HEK293T (cell line): ENCODE data around the gene P3H3.
A peak's percentile ranks its signal among the peaks of the same experiment; 100 is the strongest.

Source experiments
- CTCF ChIA-PET: fragments of 350-600 bp; formaldehyde crosslinking; extraction: SDS; loops from one replicate; lab custom pipeline; 2021; ENCODE audit warnings: antibody characterized with exemption, inconsistent platforms; lab: Yijun Ruan, JAX
- POLR2A ChIA-PET: fragments of 350-600 bp; formaldehyde crosslinking; extraction: SDS; loops from one replicate; lab custom pipeline; 2020; ENCODE audit warnings: antibody characterized with exemption, inconsistent platforms; lab: Yijun Ruan, JAX
- DNase-seq: peaks from one replicate; pipeline ENCODE4 v3.0.0; 2012; ENCODE audit warnings: mixed read lengths; ENCODE audit errors: extremely low spot score
- ARNT ChIP-seq: fragments of 450-650 bp; IDR thresholded peaks from 2 replicates; pipeline ENCODE4 v1.6.1; 2017; ENCODE audit warnings: mild to moderate bottlenecking
- BHLHE40 ChIP-seq: fragments of 450-650 bp; IDR thresholded peaks from 2 replicates; pipeline ENCODE4 v1.6.1; 2016; ENCODE audit warnings: mild to moderate bottlenecking, moderate library complexity, borderline replicate concordance
- CTBP1 ChIP-seq: fragments of 450-650 bp; IDR thresholded peaks from 2 replicates; pipeline ENCODE4 v1.6.1; 2016; ENCODE audit warnings: borderline replicate concordance
- ELF4 ChIP-seq: fragments of 450-650 bp; IDR thresholded peaks from 2 replicates; pipeline ENCODE4 v1.6.1; 2017; ENCODE audit warnings: antibody characterized with exemption
- FOXA1 ChIP-seq: fragments of 450-650 bp; IDR thresholded peaks from 2 replicates; pipeline ENCODE4 v1.6.1; 2016; ENCODE audit warnings: mild to moderate bottlenecking
- FOXK2 ChIP-seq: fragments of 450-650 bp; IDR thresholded peaks from 2 replicates; pipeline ENCODE4 v1.6.1; 2016; ENCODE audit warnings: mild to moderate bottlenecking
- FOXM1 ChIP-seq: fragments of 450-650 bp; IDR thresholded peaks from 2 replicates; pipeline ENCODE4 v1.6.1; 2017; ENCODE audit warnings: mild to moderate bottlenecking, borderline replicate concordance
- HDGF ChIP-seq: fragments of 450-650 bp; IDR thresholded peaks from 2 replicates; pipeline ENCODE4 v1.6.1; 2017; ENCODE audit warnings: antibody characterized with exemption, borderline replicate concordance
- L3MBTL2 ChIP-seq: fragments of 450-650 bp; conservative IDR thresholded peaks from 2 replicates; pipeline ENCODE4 v1.6.1; 2016; ENCODE audit warnings: mild to moderate bottlenecking
- LEF1 ChIP-seq: fragments of 450-650 bp; IDR thresholded peaks from 2 replicates; pipeline ENCODE4 v1.6.1; 2017; ENCODE audit warnings: mild to moderate bottlenecking, borderline replicate concordance
- NFRKB ChIP-seq: fragments of 450-650 bp; IDR thresholded peaks from 2 replicates; pipeline ENCODE4 v1.6.1; 2016; ENCODE audit warnings: mild to moderate bottlenecking, moderate library complexity
- PKNOX1 ChIP-seq: fragments of 450-650 bp; IDR thresholded peaks from 2 replicates; pipeline ENCODE4 v1.6.1; 2016
- SP1 ChIP-seq: fragments of 450-650 bp; IDR thresholded peaks from 2 replicates; pipeline ENCODE4 v1.6.1; 2017
- SUZ12 ChIP-seq: fragments of 450-650 bp; IDR thresholded peaks from 2 replicates; pipeline ENCODE4 v1.6.1; 2016; ENCODE audit warnings: mild to moderate bottlenecking
- TARDBP ChIP-seq: fragments of 450-650 bp; IDR thresholded peaks from 2 replicates; pipeline ENCODE4 v1.6.1; 2016
- ZNF384 ChIP-seq: fragments of 450-650 bp; IDR thresholded peaks from 2 replicates; pipeline ENCODE4 v1.6.1; 2016

The P3H3 gene

DNA sequence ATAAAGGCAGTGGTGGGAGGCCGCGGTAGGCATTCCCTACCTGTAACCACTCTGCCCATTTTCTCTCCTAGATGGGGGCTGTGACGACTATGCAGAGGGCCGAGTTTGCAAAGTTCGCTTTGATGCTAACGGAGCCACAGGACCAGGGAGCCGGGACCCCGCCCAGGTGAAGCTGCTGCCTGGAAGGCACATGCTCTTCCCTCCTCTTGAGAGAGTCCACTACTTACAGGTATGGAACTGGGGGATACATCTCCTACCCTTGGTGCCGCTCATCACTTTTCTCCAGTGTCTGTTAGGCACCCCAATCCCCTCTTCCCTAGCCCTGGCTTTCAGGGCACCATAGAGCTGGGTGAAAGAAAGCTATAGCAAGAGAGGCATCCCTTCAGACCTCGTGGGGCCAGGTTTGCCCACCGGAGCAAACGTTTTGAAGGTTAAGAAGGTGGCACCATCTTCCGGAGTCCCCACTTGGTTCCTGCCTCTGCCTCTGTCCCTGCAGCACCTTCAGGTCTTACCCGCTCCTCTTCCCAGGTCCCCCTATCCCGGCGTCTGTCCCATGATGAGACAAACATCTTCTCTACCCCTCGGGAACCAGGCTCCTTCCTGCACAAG, 2.0 kb upstream of the P3H3 start:
- CTCF ChIA-PET = interaction anchor here (1.6 to 2.5 kb wide), 3 partner anchors 68 to 73 kb away, joined by 7 to 28 read pairs (median 10); partner anchors contain the start of gene MLF2
- POLR2A ChIA-PET = interaction anchor here (1.7 to 5.5 kb wide), 4 partner anchors 14 to 103 kb away, joined by 8 to 49 read pairs (median 36); partner anchors contain the start of genes CDCA3, COPS7A, GNB3 and MLF2
- no peak for TF ChIP-seq SP1
- no peak for TF ChIP-seq PKNOX1
- TF ChIP-seq L3MBTL2 = no peak
- no peak for TF ChIP-seq CTBP1
- TF ChIP-seq FOXM1 = no peak
- no peak for TF ChIP-seq BHLHE40
- no peak for TF ChIP-seq ELF4
- no peak for TF ChIP-seq HDGF
- TF ChIP-seq NFRKB = no peak
- TF ChIP-seq ARNT = no peak
- TF ChIP-seq LEF1 = no peak
- TF ChIP-seq TARDBP = no peak
- TF ChIP-seq FOXA1 = no peak
- no peak for TF ChIP-seq SUZ12
- TF ChIP-seq ZNF384 = no peak
- TF ChIP-seq FOXK2 = no peak
- no peak for DNase-seq

- POLR2A ChIA-PET = interaction anchor here (0.6 to 5.5 kb wide), 11 partner anchors 14 to 208 kb away, joined by 3 to 49 read pairs (median 6); partner anchors contain the start of genes CDCA3, COPS7A, GNB3 and MLF2
- DNase-seq = no peak
- CTCF ChIA-PET = interaction anchor here (0.5 to 2.0 kb wide), 3 partner anchors 9 to 217 kb away, joined by 3 to 10 read pairs (median 4); partner anchors contain the start of gene MLF2
- no peak for TF ChIP-seq SP1
- no peak for TF ChIP-seq L3MBTL2
- TF ChIP-seq FOXM1 = no peak
- TF ChIP-seq FOXA1 = no peak
- no peak for TF ChIP-seq CTBP1
- no peak for TF ChIP-seq FOXK2
- no peak for TF ChIP-seq TARDBP
These were observed 1.3 kb upstream of the P3H3 start for GRCh38 chr12:6826734-6827436.

DNA sequence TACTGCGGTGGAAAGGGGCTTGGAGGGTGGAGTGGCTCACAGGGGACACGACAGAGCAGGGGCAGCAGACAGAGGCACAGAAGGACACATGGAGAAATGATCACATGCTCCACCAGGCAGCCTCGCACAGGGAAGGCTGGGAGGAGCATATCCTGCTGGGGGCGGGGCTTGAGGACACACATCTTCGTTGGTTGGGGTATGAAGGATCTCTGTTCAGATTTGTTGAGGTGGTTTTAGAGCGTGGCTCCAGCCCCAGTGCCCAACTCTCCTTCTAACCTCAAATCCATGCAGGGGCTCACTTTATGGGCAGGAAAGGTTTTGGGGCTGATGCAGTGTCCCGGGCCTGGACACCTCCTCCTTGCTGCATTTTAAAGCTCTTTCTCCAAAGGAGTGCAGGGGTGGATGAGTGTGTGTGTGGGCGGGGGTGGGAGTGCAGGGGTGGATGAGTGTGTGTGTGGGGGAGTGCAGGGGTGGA, 733 bp upstream of the P3H3 start:
- TF ChIP-seq FOXK2 (no peak), LEF1 (no peak), NFRKB (no peak), L3MBTL2 (peak; percentile 45; the same call in 1 of the 2 replicates)
- POLR2A ChIA-PET = interaction anchor here (0.6 to 5.5 kb wide), 14 partner anchors 13 to 290 kb away, joined by 3 to 49 read pairs (median 4); partner anchors contain the start of genes CDCA3, COPS7A, GNB3 and MLF2
- DNase-seq = peak; percentile 84
- CTCF ChIA-PET = interaction anchor here (0.6 to 2.0 kb wide), 3 partner anchors 9 to 74 kb away, joined by 3 to 10 read pairs (median 3); partner anchors contain the start of genes MLF2 and PTMS

GRCh38 chr12:6828781-6829535, 751 bp downstream of the P3H3 start:
- ChIA-PET CTCF (interaction anchor here (0.6 to 1.2 kb wide), 4 partner anchors 23 to 163 kb away, joined by 3 to 6 read pairs (median 4); partner anchors contain the start of genes PTMS, SPSB2 and USP5), POLR2A (interaction anchor here (0.5 to 5.5 kb wide), 19 partner anchors 8 to 265 kb away, joined by 3 to 49 read pairs (median 4); partner anchors contain the start of genes C12orf57, CD4, CDCA3 and COPS7A)
- TF ChIP-seq SUZ12 = no peak
- TF ChIP-seq NFRKB = no peak
- TF ChIP-seq ELF4 = no peak
- no peak for TF ChIP-seq CTBP1
- no peak for TF ChIP-seq LEF1
- TF ChIP-seq BHLHE40 = no peak
- no peak for TF ChIP-seq ZNF384
- peak; percentile 51 for DNase-seq

DNA sequence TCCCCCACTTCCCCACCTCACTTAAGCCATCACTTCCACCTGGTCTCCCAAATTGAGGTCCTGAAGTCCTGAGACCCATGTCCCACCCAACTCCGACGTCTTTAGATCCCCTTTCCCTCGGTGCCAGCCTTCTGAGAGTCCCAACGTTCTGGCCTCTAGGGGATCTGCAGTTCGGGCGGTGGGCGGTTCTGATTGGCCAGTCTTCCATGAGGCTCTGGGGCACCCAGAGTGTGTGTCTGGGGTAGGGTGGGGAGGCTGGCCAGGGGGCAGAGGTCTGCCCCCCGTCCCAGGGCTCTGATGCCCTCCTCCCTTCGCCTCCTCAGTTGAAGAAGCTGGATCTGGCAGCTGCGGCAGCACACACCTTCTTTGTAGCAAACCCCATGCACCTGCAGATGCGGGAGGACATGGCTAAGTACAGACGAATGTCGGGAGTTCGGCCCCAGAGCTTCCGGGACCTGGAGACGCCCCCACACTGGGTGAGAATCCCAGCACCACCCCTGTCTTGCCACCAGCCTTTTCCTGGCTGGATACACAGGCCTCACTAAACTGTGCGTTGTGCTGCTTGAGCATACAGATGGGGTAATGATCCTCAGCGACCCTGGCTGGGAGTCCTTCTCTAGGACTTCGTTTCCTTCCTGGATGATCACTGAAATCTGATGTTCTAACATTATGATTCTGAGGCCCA, 1.5 kb downstream of the P3H3 start:
- no peak for DNase-seq
- ChIA-PET POLR2A (interaction anchor here (0.7 to 5.5 kb wide), 15 partner anchors 8 to 266 kb away, joined by 3 to 49 read pairs (median 4); partner anchors contain the start of genes C12orf57, CD4, CDCA3 and COPS7A), CTCF (interaction anchor here (0.6 to 1.2 kb wide), 3 partner anchors 23 to 164 kb away, joined by 3 to 6 read pairs (median 4); partner anchors contain the start of genes SPSB2 and USP5)
- TF ChIP-seq ELF4 = no peak
- TF ChIP-seq ZNF384 = no peak
- no peak for TF ChIP-seq ARNT
- no peak for TF ChIP-seq SP1
- no peak for TF ChIP-seq BHLHE40
- no peak for TF ChIP-seq FOXM1
- no peak for TF ChIP-seq FOXK2
- TF ChIP-seq HDGF = no peak
- no peak for TF ChIP-seq NFRKB
- TF ChIP-seq L3MBTL2 = no peak
- no peak for TF ChIP-seq CTBP1
- TF ChIP-seq SUZ12 = no peak
- no peak for TF ChIP-seq TARDBP
- TF ChIP-seq LEF1 = no peak
- no peak for TF ChIP-seq PKNOX1
